Rectal smooth muscle tissue (tissue), 1 donor: Measurements from ENCODE around the gene CASKIN2.

ENCODE experiments used
- H3K27ac ChIP-seq: one replicate; pipeline ENCODE4 v1.7.0; 2013; ENCODE audit warnings: low read depth, low read length, inconsistent platforms
- H3K27me3 ChIP-seq: one replicate; pipeline ENCODE4 v1.7.0; 2013; ENCODE audit warnings: low read length; ENCODE audit not compliant: control insufficient read depth, insufficient read depth
- H3K36me3 ChIP-seq: one replicate; pipeline ENCODE4 v1.7.0; 2013; ENCODE audit warnings: low read length; ENCODE audit not compliant: control insufficient read depth, insufficient read depth
- H3K4me1 ChIP-seq: one replicate; pipeline ENCODE4 v1.7.0; 2013; ENCODE audit warnings: low read length; ENCODE audit not compliant: control insufficient read depth, insufficient read depth
- H3K4me3 ChIP-seq: one replicate; pipeline ENCODE4 v1.7.0; 2013; ENCODE audit warnings: low read length
- H3K9ac ChIP-seq: one replicate; pipeline ENCODE4 v1.7.0; 2013; ENCODE audit warnings: low read length

The CASKIN2 gene

DNA sequence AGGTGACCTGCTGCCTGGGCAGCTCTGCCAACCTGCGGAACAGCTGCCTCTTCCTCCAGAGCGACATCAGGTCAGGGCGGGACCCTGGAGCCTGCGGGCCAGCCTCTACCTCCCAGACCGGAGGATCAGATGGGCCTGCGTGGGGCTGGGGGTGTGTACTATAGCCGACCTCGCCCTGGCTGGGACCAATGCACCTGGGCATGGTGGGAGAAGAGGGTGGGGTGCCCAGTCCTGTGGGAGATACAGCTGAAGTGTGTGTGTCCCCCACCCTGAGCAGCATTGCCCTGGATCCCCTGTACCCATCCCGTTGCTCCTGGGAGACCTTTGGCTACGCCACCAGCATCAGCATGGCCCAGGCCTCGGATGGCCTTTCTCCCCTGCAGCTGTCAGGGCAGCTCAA is 19.3 kb downstream of the CASKIN2 start:
- no peak overlapping the region for H3K9ac ChIP-seq
- peaks cover under 1% of the 10 kb centered on the region for H3K4me1 ChIP-seq
- H3K27ac ChIP-seq: no peak overlapping the region
- peaks cover 60% of the 10 kb centered on the region for H3K36me3 ChIP-seq
- H3K4me3 ChIP-seq: no peak overlapping the region
- H3K27me3 ChIP-seq: no peaks in the 10 kb centered on the region

DNA sequence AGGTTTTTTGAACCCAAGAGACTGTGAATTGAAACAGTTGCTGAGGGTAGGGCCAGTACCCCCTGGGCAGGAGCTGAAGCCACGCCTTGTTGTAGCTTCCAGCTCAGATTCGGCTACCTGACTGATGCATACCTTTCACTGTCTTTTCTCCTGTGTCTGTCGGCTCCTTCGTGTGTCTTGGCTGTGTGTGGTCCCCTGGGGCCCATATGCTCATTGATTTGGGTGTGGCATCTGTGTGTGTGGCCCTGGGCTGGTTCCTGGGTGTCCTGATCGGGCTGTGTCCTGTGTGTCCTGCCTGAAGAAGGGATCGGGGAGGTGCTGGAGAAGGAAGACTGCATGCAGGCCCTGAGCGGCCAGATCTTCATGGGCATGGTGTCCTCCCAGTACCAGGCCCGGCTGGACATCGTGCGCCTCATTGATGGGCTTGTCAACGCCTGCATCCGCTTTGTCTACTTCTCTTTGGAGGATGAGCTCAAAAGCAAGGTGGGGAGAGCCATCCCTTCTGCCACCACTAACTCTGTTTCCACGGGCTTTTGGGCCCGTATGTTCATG is 20.9 kb downstream of the CASKIN2 start:
- no peak overlapping the region for H3K9ac ChIP-seq
- no peaks in the 10 kb centered on the region for H3K27me3 ChIP-seq
- no peak overlapping the region for H3K27ac ChIP-seq
- no peak overlapping the region for H3K4me3 ChIP-seq
- no peaks in the 10 kb centered on the region for H3K4me1 ChIP-seq
- H3K36me3 ChIP-seq: peaks cover 60% of the 10 kb centered on the region

DNA sequence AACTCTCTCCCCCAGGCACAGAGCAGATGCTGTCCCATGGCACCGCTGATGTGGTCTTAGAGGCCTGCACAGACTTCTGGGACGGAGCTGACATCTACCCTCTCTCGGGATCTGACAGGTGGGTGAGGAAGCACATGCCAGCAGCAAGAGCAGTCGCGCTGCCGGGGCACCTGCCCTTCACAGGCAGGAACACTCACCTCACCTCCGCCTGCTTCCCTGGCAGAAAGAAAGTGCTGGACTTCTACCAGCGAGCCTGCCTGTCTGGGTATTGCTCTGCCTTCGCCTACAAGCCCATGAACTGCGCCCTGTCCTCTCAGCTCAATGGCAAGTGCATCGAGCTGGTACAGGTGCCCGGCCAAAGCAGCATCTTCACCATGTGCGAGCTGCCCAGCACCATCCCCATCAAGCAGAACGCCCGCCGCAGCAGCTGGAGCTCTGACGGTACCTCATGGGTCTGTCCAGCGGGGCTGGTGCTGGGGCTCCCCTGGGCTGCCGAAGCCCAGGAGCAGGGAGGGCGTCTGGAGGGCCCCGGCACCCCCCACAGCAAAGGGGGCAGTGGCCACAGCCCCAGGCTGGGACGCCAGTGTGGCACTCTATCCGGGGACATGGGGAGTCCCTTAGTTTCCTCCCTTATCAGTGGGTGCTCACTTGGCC is 21.7 kb downstream of the CASKIN2 start:
- Histone ChIP-seq H3K9ac (no peak overlapping the region), H3K36me3 (peaks cover 57% of the 10 kb centered on the region)

DNA sequence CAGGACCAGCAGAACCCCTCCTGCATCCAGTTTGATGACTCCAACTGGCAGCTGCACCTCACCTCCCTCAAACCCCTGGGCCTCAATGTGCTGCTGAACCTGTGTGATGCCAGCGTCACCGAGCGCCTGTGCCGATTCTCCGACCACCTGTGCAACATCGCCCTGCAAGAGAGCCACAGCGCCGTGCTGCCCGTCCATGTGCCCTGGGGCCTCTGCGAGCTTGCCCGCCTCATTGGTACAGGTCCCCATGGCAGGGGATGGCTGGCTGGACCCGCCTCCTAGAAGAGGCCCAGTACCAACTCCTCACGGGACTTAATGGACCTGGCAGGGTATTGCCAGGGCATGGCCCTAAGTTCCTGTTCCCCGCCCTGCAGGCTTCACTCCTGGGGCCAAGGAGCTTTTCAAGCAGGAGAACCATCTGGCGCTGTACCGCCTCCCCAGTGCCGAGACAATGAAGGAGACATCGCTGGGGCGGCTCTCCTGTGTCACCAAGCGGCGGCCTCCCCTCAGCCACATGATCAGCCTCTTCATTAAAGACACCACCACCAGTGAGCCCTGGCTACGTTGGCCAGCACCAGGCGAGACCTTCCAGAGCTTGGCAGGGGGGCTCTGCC is 22.7 kb downstream of the CASKIN2 start:
- H3K36me3 ChIP-seq: peaks cover 50% of the 10 kb centered on the region
- no peaks in the 10 kb centered on the region for H3K27me3 ChIP-seq
- H3K4me1 ChIP-seq: no peaks in the 10 kb centered on the region
- H3K27ac ChIP-seq: no peak overlapping the region
- no peak overlapping the region for H3K9ac ChIP-seq
- H3K4me3 ChIP-seq: no peak overlapping the region

More for the DNA sequence above, 21.7 kb downstream of the CASKIN2 start:
- no peak overlapping the region for H3K4me3 ChIP-seq
- no peaks in the 10 kb centered on the region for H3K4me1 ChIP-seq
- H3K27ac ChIP-seq: no peak overlapping the region
- H3K27me3 ChIP-seq: no peaks in the 10 kb centered on the region

DNA sequence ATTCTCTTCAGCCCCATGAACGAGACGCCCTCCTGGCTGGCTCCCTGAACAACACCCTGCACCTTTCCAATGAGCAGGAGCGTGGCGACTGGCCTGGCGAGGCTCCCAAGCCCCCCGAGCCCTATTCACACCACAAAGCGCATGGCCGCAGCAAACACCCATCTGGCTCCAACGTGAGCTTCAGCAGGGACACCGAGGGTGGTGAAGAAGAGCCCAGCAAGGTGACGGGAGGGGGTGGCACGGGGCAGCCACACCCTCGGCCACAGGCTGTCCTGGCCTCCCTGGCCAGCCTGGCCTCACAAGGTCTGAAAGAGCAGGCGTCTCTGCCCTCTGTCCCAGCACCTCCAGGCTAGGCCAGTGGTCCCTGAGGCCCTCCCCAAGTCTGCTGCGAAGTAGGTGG is 23.7 kb downstream of the CASKIN2 start:
- no peaks in the 10 kb centered on the region for H3K4me1 ChIP-seq
- H3K36me3 ChIP-seq: peaks cover 45% of the 10 kb centered on the region
- no peak overlapping the region for H3K9ac ChIP-seq
- H3K27me3 ChIP-seq: no peaks in the 10 kb centered on the region
- no peak overlapping the region for H3K4me3 ChIP-seq
- no peak overlapping the region for H3K27ac ChIP-seq

DNA sequence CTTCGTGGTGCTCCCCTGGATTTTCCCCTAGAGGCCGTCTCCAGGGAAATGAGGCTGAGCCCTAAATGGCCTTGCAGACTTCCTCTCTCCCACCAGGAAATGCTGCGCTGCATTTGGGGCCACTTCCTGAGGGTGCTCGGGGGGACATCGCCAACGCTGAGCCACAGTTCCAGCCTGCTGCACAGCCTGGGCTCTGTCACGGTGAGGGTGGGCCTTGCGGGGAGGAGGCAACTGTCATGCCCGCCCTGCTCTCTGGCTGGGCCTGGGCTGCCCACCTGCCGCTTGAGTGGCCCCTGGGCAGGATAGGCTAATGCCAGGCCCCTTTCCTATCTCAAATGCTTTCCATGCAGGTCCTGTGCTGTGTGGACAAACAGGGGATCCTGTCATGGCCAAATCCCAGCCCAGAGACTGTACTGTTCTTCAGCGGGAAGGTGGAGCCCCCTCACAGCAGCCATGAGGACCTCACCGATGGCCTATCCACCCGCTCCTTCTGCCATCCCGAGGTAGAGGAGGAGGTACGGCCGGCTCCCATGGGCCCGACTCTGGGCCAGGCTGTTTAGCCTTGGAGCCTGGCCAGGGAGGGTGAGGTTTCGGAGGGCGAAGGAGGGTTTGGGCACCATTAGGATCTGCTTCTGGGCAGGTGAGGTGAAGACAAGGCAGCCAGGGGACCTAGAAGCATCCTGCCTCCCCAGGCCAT is 24.2 kb downstream of the CASKIN2 start:
- Histone ChIP-seq H3K4me1 (no peaks in the 10 kb centered on the region), H3K9ac (no peak overlapping the region)

DNA sequence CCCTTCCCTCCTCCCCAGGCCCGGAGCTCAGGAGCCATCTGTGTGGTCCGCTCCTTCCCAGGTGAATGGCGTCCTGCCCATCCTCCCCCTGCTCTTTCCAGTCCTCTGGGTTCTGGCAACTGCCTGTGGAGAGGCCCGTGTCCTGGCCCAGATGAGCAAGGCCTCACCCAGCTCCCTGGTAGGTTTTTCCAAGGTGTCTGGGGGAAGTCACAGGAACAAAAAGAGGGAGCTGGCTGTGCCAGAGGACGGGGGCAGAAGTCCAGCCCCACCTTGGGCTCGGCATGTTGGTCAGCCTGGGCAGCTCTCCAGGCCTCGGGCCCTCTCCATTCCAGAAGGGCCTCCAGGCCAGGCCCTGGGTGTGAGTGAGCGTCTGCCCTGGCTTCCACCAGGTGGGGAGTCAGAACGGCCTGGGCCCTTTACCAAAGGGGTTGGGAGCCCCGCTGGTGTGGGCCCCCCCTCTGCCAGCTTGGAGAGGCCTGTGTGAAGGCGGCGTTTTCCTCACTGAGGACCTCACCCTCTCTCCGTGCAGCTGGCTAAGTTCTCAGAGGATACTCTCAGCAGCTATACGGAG is 25.1 kb downstream of the CASKIN2 start:
- H3K36me3 ChIP-seq: peaks cover 37% of the 10 kb centered on the region
- H3K9ac ChIP-seq: no peak overlapping the region
- no peak overlapping the region for H3K4me3 ChIP-seq
- H3K4me1 ChIP-seq: no peaks in the 10 kb centered on the region
- no peak overlapping the region for H3K27ac ChIP-seq
- H3K27me3 ChIP-seq: no peaks in the 10 kb centered on the region

More for the DNA sequence above, 24.2 kb downstream of the CASKIN2 start:
- no peak overlapping the region for H3K4me3 ChIP-seq
- no peaks in the 10 kb centered on the region for H3K27me3 ChIP-seq
- H3K27ac ChIP-seq: no peak overlapping the region
- peaks cover 44% of the 10 kb centered on the region for H3K36me3 ChIP-seq

DNA sequence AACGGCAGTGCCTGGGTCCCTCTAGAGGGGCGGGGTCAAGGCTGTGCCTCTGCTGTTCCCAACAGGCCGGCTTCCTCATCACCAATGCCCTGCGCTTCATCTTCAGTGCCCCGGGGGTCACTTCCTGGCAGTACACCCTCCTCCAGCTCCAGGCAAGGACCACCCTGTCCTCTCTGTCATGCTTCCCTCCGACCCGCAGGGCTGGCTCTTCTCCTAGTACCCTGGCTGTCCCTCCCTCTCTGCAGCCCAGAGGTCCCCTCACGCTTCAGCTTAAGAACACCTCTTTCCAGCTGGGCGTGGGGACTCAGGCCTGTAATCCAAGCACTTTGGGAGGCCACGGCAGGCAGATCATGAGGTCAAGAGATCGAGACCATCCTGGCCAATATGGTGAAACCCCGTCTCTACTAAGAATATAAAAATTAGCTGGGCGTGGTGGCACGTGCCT is 25.8 kb downstream of the CASKIN2 start:
- Histone ChIP-seq H3K4me1 (no peaks in the 10 kb centered on the region), H3K9ac (no peak overlapping the region), H3K36me3 (peaks cover 30% of the 10 kb centered on the region), H3K27ac (no peak overlapping the region), H3K4me3 (no peak overlapping the region), H3K27me3 (no peaks in the 10 kb centered on the region)

DNA sequence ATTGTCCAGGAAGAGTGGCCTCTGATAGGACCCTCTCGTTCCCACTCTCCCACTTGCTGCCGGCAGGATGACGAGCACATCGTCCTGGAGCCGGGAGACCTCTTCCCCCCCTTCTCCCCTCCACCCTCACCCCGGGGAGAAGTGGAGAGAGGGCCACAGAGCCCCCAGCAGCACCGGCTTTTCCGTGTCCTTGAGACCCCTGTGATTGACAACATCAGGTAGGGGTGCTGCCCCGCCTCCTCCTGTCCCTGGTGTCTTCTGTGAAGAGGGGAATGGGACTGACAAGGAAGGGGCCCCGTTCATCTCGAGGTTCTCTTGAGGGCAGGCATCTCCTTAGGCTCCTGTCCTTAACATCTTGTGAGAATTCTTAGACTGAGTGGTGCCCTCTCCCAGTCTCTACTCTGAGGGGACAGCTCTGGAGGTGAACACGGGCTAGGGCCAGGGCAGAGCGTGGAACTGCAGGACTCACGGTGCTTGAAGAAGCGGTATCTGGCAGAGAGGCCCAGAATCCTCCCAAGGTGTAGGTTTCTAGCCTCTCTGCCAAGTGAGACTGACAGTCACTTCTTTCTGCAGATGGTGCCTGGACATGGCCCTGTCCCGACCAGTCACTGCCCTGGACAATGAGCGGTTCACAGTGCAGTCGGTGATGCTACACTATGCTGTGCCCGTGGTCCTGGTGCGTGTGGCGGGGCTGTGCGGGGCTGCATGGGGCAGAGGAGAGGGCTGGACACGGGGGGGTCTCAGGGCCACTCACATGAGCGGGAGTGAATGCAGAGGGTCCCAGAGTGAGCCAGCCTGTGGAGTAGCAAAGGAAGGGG is 26.4 kb downstream of the CASKIN2 start:
- H3K9ac ChIP-seq: no peak overlapping the region
- H3K27me3 ChIP-seq: no peaks in the 10 kb centered on the region
- H3K4me1 ChIP-seq: no peaks in the 10 kb centered on the region
- no peak overlapping the region for H3K4me3 ChIP-seq
- H3K27ac ChIP-seq: no peak overlapping the region
- peaks cover 25% of the 10 kb centered on the region for H3K36me3 ChIP-seq

DNA sequence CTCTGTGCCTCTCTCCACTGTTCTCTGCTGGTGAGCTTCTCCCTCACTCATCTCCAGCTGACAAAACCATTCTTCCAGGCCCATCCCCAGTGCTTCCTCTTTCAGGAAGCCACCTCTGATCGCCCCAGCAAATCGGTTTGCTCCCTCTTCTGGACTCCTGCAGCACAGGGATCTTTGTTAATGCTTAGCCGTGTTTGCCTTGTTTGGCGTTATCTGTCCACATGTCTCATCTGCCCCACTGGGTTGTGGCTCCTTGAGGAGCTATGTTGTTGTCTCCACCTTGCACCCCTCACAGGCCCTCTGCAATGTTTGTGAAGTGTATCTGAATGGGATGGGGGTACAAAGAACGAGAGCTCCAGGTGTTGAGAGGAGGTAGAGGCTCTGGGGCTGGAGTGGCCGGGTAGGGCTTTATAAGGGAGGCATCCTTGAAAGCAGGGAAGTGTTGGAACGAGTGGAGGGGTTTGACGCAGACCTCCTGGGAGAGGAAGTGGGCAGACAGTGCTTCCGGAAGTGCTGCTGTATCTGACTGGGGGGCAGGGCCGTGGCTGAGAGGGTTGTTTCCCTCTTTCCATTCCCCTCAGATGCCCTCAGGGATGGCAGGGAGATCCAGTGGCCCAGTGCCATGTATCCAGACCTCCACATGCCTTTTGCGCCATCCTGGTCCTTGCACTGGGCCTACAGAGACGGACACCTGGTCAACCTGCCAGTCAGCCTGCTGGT is 27.8 kb downstream of the CASKIN2 start:
- H3K9ac ChIP-seq: no peak overlapping the region
- no peak overlapping the region for H3K4me3 ChIP-seq
- no peak overlapping the region for H3K27ac ChIP-seq
- no peaks in the 10 kb centered on the region for H3K4me1 ChIP-seq
- H3K36me3 ChIP-seq: peaks cover 14% of the 10 kb centered on the region
- H3K27me3 ChIP-seq: no peaks in the 10 kb centered on the region

DNA sequence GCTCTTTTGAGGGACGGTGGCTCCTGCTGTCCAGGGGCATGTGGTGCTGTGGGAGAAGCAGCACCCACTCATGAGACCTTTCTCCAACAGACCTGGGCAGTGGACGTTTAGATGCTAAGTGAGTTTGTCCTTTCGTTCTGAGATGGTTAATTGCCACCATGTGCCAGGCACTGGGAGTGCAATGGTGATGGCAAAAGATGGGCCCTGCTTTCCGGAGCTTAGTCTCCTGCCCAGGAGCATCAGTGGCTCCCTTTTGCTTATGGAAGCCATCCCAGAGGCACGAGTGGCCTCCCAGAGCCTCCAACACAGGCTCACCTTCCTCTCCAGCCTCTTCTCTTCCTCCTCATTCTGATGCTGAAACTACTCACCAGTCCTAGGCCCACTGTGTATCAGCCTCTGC is 28.4 kb downstream of the CASKIN2 start:
- H3K4me3 ChIP-seq: no peak overlapping the region
- H3K27me3 ChIP-seq: no peaks in the 10 kb centered on the region
- peaks cover 14% of the 10 kb centered on the region for H3K36me3 ChIP-seq
- H3K27ac ChIP-seq: no peak overlapping the region
- H3K4me1 ChIP-seq: no peaks in the 10 kb centered on the region
- no peak overlapping the region for H3K9ac ChIP-seq
